Measurements from ENCODE around the gene CPTP. TPM values are rescaled to one million over a fixed set of nuclear protein-coding genes. Genes with fewer than 3 reads are reported as not detected.

CPTP gene
- total RNA-seq, 2 donors from 2014 or later = 15.6 to 33.0 TPM

DNA sequence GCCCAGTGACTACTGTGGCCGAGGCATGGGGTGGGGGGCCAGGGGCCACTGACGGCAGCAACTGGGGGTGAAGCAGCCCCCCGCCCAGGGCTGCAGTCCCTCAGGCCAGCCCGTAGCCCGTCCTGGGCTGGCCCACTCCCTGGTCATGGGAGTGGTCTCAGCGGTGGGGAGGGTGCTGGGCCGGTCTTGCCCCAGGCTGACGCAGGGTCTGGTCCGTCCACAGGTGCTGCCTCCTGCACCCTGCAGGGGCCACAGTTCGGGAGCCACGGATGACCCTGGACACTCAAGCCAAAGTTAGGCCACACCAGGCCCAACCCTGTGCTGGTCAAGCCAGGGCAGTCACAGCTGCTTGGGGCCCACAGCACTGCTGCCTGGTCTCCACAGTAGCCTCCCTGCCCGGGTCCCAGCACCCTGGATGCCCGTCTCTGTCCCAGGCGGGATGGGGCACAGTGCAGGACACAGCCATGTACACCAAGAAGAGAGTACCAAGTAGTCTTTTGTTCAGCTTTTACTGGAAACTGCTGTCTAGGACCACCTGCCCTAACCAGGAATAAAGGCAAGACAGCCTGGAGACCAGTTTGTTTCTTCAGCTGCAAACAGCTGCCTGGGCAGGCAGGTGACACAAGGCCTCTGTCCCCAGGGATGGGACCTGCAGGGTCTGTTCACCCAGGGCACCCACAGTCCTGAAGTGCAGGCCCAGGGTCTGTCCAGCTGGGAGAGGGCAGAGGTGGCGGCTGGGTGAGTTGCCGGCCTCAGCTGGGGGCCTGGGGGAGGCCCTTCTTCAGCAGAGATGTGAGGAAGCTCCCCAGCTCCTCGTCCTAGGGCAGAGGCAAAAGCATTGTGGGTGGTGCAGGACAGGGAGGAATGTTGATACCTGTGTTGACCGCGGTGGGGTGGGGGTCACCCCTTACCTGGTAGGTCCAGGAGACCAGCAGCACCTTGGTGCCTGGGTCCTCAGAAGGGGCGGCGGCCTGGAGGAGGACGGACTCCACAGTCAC, 13.2 kb upstream of the CPTP start:
- TF ChIP-seq POLR2A (IDR thresholded peaks at IDR 0.05) = no peak
- TF ChIP-seq, protein P1, sequence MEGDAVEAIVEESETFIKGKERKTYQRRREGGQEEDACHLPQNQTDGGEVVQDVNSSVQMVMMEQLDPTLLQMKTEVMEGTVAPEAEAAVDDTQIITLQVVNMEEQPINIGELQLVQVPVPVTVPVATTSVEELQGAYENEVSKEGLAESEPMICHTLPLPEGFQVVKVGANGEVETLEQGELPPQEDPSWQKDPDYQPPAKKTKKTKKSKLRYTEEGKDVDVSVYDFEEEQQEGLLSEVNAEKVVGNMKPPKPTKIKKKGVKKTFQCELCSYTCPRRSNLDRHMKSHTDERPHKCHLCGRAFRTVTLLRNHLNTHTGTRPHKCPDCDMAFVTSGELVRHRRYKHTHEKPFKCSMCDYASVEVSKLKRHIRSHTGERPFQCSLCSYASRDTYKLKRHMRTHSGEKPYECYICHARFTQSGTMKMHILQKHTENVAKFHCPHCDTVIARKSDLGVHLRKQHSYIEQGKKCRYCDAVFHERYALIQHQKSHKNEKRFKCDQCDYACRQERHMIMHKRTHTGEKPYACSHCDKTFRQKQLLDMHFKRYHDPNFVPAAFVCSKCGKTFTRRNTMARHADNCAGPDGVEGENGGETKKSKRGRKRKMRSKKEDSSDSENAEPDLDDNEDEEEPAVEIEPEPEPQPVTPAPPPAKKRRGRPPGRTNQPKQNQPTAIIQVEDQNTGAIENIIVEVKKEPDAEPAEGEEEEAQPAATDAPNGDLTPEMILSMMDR (IDR thresholded peaks at IDR 0.05) = no peak
- DNase-seq (no peak), ATAC-seq (no peak)
- intact Hi-C loops (cut with DNase I) = no loop called here
- Histone ChIP-seq H3K27ac (no peak overlapping the region), H3K36me3 (replicated peaks in 1 of 2; ENCODE audit: insufficient read depth in 1 of 2, low read depth in 2 of 2) (peaks cover 9 to 32% of the 10 kb centered on the region in 2 donors), H3K27me3 (no peaks in the 10 kb centered on the region), H3K4me3 (no peak overlapping the region), H3K4me1 (peaks cover 28% of the 10 kb centered on the region), H3K9me3 (no peaks in the 10 kb centered on the region)
- WGBS, 2 donors = 90 to 100% methylated on average over 2 to 22 of the region's 22 CpGs

DNA sequence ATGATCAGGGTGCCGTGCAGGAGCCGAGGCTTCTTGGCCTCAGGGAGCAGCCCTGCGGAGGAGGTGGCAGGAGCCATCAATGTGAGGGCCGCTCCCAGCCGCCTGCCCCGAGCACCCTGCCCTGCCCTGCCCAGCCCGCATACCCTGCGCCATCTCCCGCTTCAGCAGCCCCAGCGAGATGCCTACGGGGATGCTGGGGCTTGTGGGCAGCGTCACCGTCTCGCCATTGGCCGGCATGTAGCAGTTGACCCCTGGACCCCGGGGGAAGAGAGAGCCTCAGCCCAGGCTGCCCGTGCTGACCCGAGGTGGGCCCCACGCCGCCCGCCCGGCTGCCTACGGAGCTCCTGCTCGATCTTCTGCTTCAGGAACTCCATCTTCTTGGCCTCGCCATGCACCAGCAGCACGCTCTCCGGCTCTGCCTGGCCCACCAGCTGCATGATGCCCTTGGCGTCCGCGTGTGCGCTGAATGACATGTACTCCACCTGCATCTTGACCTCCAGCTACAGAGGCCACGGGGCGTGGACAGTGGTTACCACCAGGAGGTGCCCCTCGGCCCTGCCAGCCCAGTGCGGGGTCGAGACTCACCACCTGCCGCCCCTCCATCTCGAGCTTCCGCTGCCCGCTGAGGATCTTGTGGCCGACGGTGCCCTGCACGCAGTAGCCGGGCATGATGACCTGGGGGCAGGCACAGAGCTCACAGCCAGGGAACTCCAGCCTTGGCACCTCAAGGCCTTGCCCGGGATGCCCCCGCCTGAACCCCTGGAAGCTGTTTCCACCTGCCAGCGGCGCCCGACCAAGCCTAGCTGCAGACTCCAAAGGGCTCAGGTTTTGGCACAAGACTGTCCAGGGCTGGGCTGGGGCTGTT, 11.9 kb upstream of the CPTP start:
- no peaks in the 10 kb centered on the region for H3K27me3 ChIP-seq
- 91 to 92% methylated on average over 31 to 42 of the region's 49 CpGs for WGBS, 2 donors
- peaks cover 22% of the 10 kb centered on the region for H3K4me1 ChIP-seq
- TF ChIP-seq POLR2A (IDR thresholded peaks at IDR 0.05) = no peak
- TF ChIP-seq, protein P1 (IDR thresholded peaks at IDR 0.05) = no peak
- ATAC-seq = no peak
- intact Hi-C loops (cut with DNase I) = no loop called here
- peaks cover 9 to 32% of the 10 kb centered on the region in 2 donors for H3K36me3 ChIP-seq (replicated peaks in 1 of 2; ENCODE audit: insufficient read depth in 1 of 2, low read depth in 2 of 2)
- H3K9me3 ChIP-seq = no peaks in the 10 kb centered on the region
- no peak for DNase-seq
- no peak overlapping the region for H3K27ac ChIP-seq
- no peak overlapping the region for H3K4me3 ChIP-seq

DNA sequence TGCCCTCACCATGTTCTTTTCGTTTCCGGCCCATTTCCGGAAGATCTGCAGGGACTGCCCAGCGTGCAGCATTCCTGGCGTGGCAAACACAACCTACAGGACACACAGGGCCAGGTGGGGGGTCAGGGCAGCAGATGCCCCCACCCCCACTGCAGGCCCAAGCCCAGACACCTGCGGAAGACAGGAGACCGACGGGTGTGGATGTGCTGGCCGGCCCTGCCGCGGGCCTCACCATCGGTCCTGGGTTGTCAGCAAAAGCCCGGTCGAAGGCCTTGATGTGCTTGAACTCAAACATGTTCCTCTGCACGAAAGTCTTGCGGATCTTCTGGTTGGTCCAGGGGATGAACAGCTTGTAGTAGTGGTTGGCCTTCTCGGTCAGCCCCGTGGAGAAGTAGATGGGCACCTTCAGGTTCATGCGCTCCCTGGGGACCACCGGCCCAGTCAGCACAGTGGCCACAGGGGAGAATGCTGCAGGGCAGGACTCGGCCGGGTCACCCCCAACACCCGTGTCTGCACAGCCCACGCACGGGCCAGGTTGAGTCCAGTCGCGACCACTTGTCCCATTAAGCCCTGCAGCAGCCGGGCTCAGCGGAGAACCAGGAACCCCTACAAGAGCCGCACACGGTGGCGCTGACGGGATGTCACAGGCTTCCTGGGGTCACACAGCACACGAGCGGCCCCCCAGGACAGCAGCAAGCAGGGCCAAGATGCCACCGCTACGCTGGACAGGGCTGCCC, 10.9 kb upstream of the CPTP start:
- Histone ChIP-seq H3K27me3 (no peaks in the 10 kb centered on the region), H3K9me3 (no peaks in the 10 kb centered on the region), H3K36me3 (replicated peaks in 1 of 2; ENCODE audit: insufficient read depth in 1 of 2, low read depth in 2 of 2) (peaks cover 9 to 32% of the 10 kb centered on the region in 2 donors), H3K27ac (no peak overlapping the region), H3K4me3 (no peak overlapping the region), H3K4me1 (peaks cover 32% of the 10 kb centered on the region)
- DNase-seq = no peak
- TF ChIP-seq, protein P1 (IDR thresholded peaks at IDR 0.05) = no peak
- TF ChIP-seq POLR2A (IDR thresholded peaks at IDR 0.05) = no peak
- no peak for ATAC-seq
- WGBS, 2 donors = 91 to 93% methylated on average over 15 to 37 of the region's 37 CpGs
- intact Hi-C loops (cut with DNase I) = no loop called here

DNA sequence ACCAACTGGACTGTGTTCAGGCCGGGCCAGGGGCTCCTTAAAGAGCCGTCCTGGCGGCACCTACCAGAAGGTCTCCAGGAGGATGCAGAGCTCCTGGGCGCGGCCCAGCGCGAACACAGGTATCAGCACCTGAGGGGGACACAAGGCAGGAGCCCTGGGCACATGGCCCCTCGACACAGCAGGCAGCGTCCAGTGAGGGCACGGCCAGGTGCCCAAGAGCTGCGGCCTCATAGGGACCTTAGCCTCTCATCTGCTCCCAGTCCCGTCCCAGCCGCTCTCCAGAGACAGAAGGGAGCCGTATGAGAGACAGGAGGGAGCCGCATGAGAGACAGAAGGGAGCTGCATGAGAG, 10.4 kb upstream of the CPTP start:
- Histone ChIP-seq H3K4me1 (peaks cover 34% of the 10 kb centered on the region), H3K27me3 (no peaks in the 10 kb centered on the region), H3K27ac (no peak overlapping the region), H3K9me3 (no peaks in the 10 kb centered on the region), H3K4me3 (no peak overlapping the region), H3K36me3 (replicated peaks in 1 of 2; ENCODE audit: insufficient read depth in 1 of 2, low read depth in 2 of 2) (peaks cover 9 to 32% of the 10 kb centered on the region in 2 donors)
- no peak for TF ChIP-seq POLR2A (IDR thresholded peaks at IDR 0.05)
- TF ChIP-seq, protein P1 (IDR thresholded peaks at IDR 0.05) = no peak
- no peak for DNase-seq
- 79 to 85% methylated on average over 3 to 10 of the region's 15 CpGs for WGBS, 2 donors
- ATAC-seq = no peak
- intact Hi-C loops (cut with DNase I) = no loop called here
